ENCODE measurements around the gene SGIP1.
"Not testable (repeated sequence)": the region's sequence is repeated elsewhere in the genome, so short reads cannot be mapped to it uniquely, and the experiment has no call there.

SGIP1 gene

GRCh38 chr1:66556161-66556611, 22.2 kb downstream of the SGIP1 start:
- no peak for DNase-seq

- DNase-seq: no peak
These were observed 23.2 kb downstream of the SGIP1 start for GRCh38 chr1:66557157-66557556.

GRCh38 chr1:66559517-66559916, 25.6 kb downstream of the SGIP1 start:
- DNase-seq: no peak

GRCh38 chr1:66562561-66562960, 28.6 kb downstream of the SGIP1 start:
- DNase-seq: no peak

GRCh38 chr1:66563094-66563800, 29.3 kb downstream of the SGIP1 start:
- DNase-seq: no peak

- DNase-seq: peak; percentile 91 to 94
These were observed 30.1 kb downstream of the SGIP1 start for GRCh38 chr1:66563941-66564630.

GRCh38 chr1:66570196-66570595, 36.2 kb downstream of the SGIP1 start:
- DNase-seq: no peak

GRCh38 chr1:66571789-66572188, 37.8 kb downstream of the SGIP1 start:
- DNase-seq: no peak

GRCh38 chr1:66575739-66576138, 41.8 kb downstream of the SGIP1 start:
- DNase-seq: no peak

- no peak for DNase-seq
These were observed 42.7 kb downstream of the SGIP1 start for GRCh38 chr1:66576645-66577044.

- no peak for DNase-seq
These were observed 44.9 kb downstream of the SGIP1 start for GRCh38 chr1:66578841-66579240.

- DNase-seq: no peak
These were observed 46.1 kb downstream of the SGIP1 start for GRCh38 chr1:66580081-66580480.

- DNase-seq: no peak
These were observed 49.1 kb downstream of the SGIP1 start for GRCh38 chr1:66583021-66583420.

- no peak for DNase-seq
These were observed 51.0 kb downstream of the SGIP1 start for GRCh38 chr1:66585002-66585401.

- no peak for DNase-seq
These were observed 55.4 kb downstream of the SGIP1 start for GRCh38 chr1:66589326-66589725.

- DNase-seq: not testable (repeated sequence)
These were observed 58.2 kb downstream of the SGIP1 start for GRCh38 chr1:66592106-66592507.

GRCh38 chr1:66596191-66596590, 62.2 kb downstream of the SGIP1 start:
- no peak for DNase-seq

GRCh38 chr1:66597500-66597899, 63.5 kb downstream of the SGIP1 start:
- DNase-seq: no peak

- DNase-seq: no peak
These were observed 64.7 kb downstream of the SGIP1 start for GRCh38 chr1:66598670-66599069.

GRCh38 chr1:66599346-66599745, 65.4 kb downstream of the SGIP1 start:
- no peak for DNase-seq

- no peak for DNase-seq
These were observed 66.2 kb downstream of the SGIP1 start for GRCh38 chr1:66599899-66600737.

GRCh38 chr1:66605419-66605997, 71.6 kb downstream of the SGIP1 start:
- DNase-seq: no peak

All from inflammatory macrophage (primary cell).